ENCODE measurements around the gene SRC. TPM values are rescaled to one million over a fixed set of nuclear protein-coding genes. Genes with fewer than 3 reads are reported as not detected.

SRC gene
- total and polyA plus RNA-seq, 2 of the 8 experiments (the other 6 are each of a cell fraction or from before 2014, with no cell fraction given): 27.6 to 28.8 TPM

DNA sequence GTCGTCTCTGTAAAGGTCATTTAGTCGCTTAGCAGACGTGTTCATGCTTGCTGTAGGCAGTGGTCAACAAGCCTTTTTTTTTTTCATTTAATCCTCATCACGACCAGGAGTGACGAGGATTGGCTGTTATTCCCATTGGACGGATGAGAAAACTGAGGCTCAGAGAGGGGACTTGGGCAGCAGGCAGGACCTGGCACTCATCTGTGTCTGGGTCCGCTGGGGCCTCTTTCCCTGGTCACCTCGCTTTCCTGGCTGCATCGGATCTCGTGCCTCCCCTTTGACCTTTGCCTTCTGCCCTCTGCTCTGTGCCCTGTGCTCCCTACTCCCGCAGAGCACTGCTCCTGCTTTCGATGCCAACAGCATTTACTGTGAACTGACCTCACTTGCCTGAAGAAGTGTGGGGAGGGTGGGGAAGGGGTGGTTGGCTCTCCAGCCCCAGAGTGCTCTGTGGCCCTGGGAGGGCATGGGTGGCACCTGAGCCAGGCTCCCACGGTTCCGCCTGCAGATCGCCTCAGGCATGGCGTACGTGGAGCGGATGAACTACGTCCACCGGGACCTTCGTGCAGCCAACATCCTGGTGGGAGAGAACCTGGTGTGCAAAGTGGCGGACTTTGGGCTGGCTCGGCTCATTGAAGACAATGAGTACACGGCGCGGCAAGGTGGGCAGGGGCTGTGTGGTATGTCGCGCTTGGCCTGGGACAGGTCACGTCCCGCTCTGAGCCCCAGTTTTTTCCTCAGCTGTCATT lies 56.2 kb downstream of the SRC start:
- CTCF ChIA-PET (ENCODE audit: partially characterized antibody): interaction anchor here (0.8 to 2.1 kb wide), 4 partner anchors 9 to 129 kb away, joined by 3 to 4 read pairs (median 4); no protein-coding TSS in a partner anchor
- no peak for TF ChIP-seq NRF1 (IDR thresholded peaks at IDR 0.05; ENCODE audit: low read depth, low read length)
- TF ChIP-seq CBX8 (IDR thresholded peaks at IDR 0.05; ENCODE audit: borderline replicate concordance, low read depth, low read length): no peak
- TF ChIP-seq TCF12 (IDR thresholded peaks at IDR 0.05; ENCODE audit: low read depth, low read length): no peak
- no peak for TF ChIP-seq CBX5 (IDR thresholded peaks at IDR 0.05; ENCODE audit: low read depth, low read length)
- TF ChIP-seq NANOG (IDR thresholded peaks at IDR 0.05; ENCODE audit: insufficient read depth, low read depth, low read length, poor library complexity, severe bottlenecking): no peak
- TF ChIP-seq POLR2A (IDR thresholded peaks at IDR 0.05; ENCODE audit: control extremely low read depth in 1 of 2, low read depth in 2 of 2, low read length in 2 of 2): no peak
- no peak for TF ChIP-seq MAFK (IDR thresholded peaks at IDR 0.05; ENCODE audit: low read depth, low read length)
- TF ChIP-seq, protein P1, sequence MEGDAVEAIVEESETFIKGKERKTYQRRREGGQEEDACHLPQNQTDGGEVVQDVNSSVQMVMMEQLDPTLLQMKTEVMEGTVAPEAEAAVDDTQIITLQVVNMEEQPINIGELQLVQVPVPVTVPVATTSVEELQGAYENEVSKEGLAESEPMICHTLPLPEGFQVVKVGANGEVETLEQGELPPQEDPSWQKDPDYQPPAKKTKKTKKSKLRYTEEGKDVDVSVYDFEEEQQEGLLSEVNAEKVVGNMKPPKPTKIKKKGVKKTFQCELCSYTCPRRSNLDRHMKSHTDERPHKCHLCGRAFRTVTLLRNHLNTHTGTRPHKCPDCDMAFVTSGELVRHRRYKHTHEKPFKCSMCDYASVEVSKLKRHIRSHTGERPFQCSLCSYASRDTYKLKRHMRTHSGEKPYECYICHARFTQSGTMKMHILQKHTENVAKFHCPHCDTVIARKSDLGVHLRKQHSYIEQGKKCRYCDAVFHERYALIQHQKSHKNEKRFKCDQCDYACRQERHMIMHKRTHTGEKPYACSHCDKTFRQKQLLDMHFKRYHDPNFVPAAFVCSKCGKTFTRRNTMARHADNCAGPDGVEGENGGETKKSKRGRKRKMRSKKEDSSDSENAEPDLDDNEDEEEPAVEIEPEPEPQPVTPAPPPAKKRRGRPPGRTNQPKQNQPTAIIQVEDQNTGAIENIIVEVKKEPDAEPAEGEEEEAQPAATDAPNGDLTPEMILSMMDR (IDR thresholded peaks at IDR 0.05; ENCODE audit: control extremely low read depth in 1 of 3, insufficient read depth in 1 of 3, low read depth in 1 of 3, low read length in 3 of 3): no peak
- no peak for TF ChIP-seq CREB1 (IDR thresholded peaks at IDR 0.05)
- no peak for TF ChIP-seq JUN (IDR thresholded peaks at IDR 0.05; ENCODE audit: low read depth, low read length)

More for the DNA sequence above, 56.2 kb downstream of the SRC start:
- Histone ChIP-seq H3K18ac (ENCODE audit: extremely low read depth, low read length) (no peak overlapping the region), H2AFZ (ENCODE audit: low read length) (no peak overlapping the region), H4K91ac (replicated peaks; ENCODE audit: insufficient read length, low read length) (no peak overlapping the region), H4K20me1 (replicated peaks in 1 of 2; ENCODE audit: control insufficient read depth in 1 of 2, insufficient read depth in 2 of 2, low read length in 2 of 2) (peaks cover 0 to 3% of the 10 kb centered on the region in 2 experiments), H2BK120ac (replicated peaks; ENCODE audit: low read depth, low read length) (no peak overlapping the region), H4K8ac (ENCODE audit: extremely low read depth, insufficient read depth, low read length) (no peak overlapping the region), H3K23ac (ENCODE audit: insufficient read length) (no peak overlapping the region), H3K14ac (ENCODE audit: insufficient read length) (no peak overlapping the region), H2BK12ac (ENCODE audit: low read depth, low read length) (no peak overlapping the region), H4K5ac (ENCODE audit: insufficient read length, low read depth, low read length) (no peak overlapping the region), H3K9me3 (ENCODE audit: insufficient read depth in 2 of 2, low read depth in 1 of 2, low read length in 1 of 2) (no peaks in the 10 kb centered on the region), H3K79me1 (ENCODE audit: low read depth, low read length) (no peaks in the 10 kb centered on the region), H3K27me3 (replicated peaks in 1 of 4; ENCODE audit: control insufficient read depth in 3 of 4, extremely low read depth in 1 of 4, insufficient read depth in 3 of 4, low read length in 3 of 4) (peaks cover 0 to 9% (median 1%) of the 10 kb centered on the region in 4 experiments; a peak in 3 of 7 replicates), H3K4me3 (ENCODE audit: extremely low read depth in 1 of 4, insufficient read depth in 2 of 4, low read depth in 3 of 4, low read length in 4 of 4) (no peak overlapping the region), H3K27ac (ENCODE audit: low read depth, low read length) (no peak overlapping the region), H2BK20ac (ENCODE audit: low read length) (no peak overlapping the region), H2BK5ac (ENCODE audit: low read depth, low read length) (peak overlapping the region; percentile 44; the same call in 1 of the 2 replicates), H2AK5ac (ENCODE audit: low read depth, low read length) (no peak overlapping the region), H3K4me1 (replicated peaks in 1 of 4; ENCODE audit: control insufficient read depth in 3 of 4, insufficient read depth in 4 of 4, low read length in 3 of 4) (peaks cover 0 to 19% (median 14%) of the 10 kb centered on the region in 4 experiments; a peak in 6 of 7 replicates), H3K79me2 (ENCODE audit: control insufficient read depth in 1 of 2, insufficient read depth in 2 of 2, low read length in 2 of 2) (no peaks in the 10 kb centered on the region), H3K56ac (replicated peaks; ENCODE audit: insufficient read length, low read depth, low read length) (no peak overlapping the region), H3K9ac (replicated peaks in 1 of 4; ENCODE audit: extremely low read depth in 1 of 4, low read depth in 3 of 4, low read length in 3 of 4) (no peak overlapping the region), H3K4me2 (ENCODE audit: insufficient read depth in 1 of 2, low read depth in 2 of 2, low read length in 2 of 2) (no peak overlapping the region), H3K4ac (replicated peaks; ENCODE audit: insufficient read length, low read depth, low read length) (no peak overlapping the region), H3K23me2 (ENCODE audit: low read depth, low read length) (peaks cover 11% of the 10 kb centered on the region; the same call in 1 of the 2 replicates), H3K36me3 (ENCODE audit: control insufficient read depth in 2 of 4, insufficient read depth in 4 of 4, low read length in 3 of 4) (peaks cover 4 to 27% (median 9%) of the 10 kb centered on the region in 4 experiments; a peak in 6 of 8 replicates), H2BK15ac (ENCODE audit: low read length) (0 out of 2 replicates have a peak overlapping the region, but pooled peaks have one; percentile 29)
- POLR2A ChIA-PET (ENCODE audit: partially characterized antibody): interaction anchor here (1.0 to 1.1 kb wide), 2 partner anchors 12 to 126 kb away, joined by 3 read pairs; partner anchors contain the start of gene BLCAP
- FAIRE-seq (no peak), DNase-seq (ENCODE audit: low read depth in 1 of 2, low spot score in 2 of 2) (no peak)
- WGBS, 2 experiments (ENCODE audit: extremely low coverage in 1 of 2, insufficient coverage in 1 of 2, insufficient read length in 1 of 2, insufficient replicate concordance in 2 of 2, low coverage in 1 of 2, low lambda C conversion rate in 2 of 2, missing lambda C conversion rate in 1 of 2): 94% methylated on average over 27 of the region's 30 CpGs; no CpG with 5 or more reads in 1 of the 2 experiments

All from H1 (cell line).